Measurements from ENCODE around the gene GDPD4. TPM values are rescaled to one million over a fixed set of nuclear protein-coding genes. Genes with fewer than 3 reads are reported as not detected.

Gene GDPD4
- total RNA-seq, 1 experiment from 2014 or later, result not detected

DNA sequence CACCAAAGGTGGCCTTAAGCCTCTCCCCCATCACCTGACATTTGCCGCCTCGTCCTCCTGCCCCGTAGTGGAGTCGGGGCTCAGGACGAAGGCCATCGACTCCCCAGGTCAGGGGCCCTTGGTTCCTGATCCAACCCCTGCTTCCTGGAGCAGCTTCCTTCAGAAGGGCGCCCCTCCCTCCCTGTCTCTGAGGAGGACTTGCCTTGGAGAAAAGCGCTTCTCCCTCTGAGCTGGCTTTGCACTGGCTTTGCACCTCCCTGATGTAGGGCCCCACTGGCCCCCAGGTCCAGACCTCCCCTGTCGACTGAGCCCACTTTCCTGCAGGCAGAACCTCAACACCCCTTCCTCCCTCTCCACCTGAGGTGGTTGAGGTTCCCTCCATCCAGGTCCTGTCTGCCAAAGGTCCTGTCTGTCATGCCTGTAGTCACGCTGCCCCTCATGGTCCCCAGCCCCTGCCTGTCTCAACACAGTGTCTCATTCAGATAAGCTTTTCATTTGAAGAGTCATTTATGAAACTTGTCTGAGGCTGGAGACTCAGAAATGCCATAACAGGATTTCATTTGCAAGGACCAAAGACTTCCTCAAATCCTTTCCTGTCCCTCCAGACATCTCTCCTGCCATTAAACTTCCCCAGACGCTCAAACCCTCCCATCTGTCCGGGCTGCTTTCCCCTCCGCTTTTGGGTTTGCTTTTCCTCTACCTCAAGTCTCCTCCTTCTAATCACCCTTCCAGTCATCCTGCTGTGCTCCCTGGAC is 95.0 kb downstream of the GDPD4 start:
- Histone ChIP-seq H4K20me1 (ENCODE audit: insufficient read depth) (no peaks in the 10 kb centered on the region), H2AFZ (ENCODE audit: low read depth, low read length, poor library complexity, severe bottlenecking) (no peak overlapping the region), H3K79me2 (ENCODE audit: insufficient read depth, low read length) (no peaks in the 10 kb centered on the region), H3K9me3 (ENCODE audit: control insufficient read depth in 1 of 2, insufficient read depth in 1 of 2, low read depth in 1 of 2, low read length in 2 of 2) (no peaks in the 10 kb centered on the region), H3K9ac (ENCODE audit: low read length) (no peak overlapping the region), H3K4me1 (ENCODE audit: control insufficient read depth in 1 of 2, insufficient read depth in 2 of 2, low read length in 2 of 2) (no peaks in the 10 kb centered on the region), H3K27me3 (ENCODE audit: insufficient read depth, low read length) (no peaks in the 10 kb centered on the region), H3K4me3 (replicated peaks in 1 of 2; ENCODE audit: low read depth in 1 of 2, low read length in 2 of 2) (no peak overlapping the region), H3K4me2 (ENCODE audit: low read length) (no peak overlapping the region), H3K9me2 (ENCODE audit: insufficient read depth) (no peaks in the 10 kb centered on the region), H3K36me3 (ENCODE audit: control insufficient read depth in 1 of 2, insufficient read depth in 2 of 2, low read length in 2 of 2) (no peaks in the 10 kb centered on the region), H3K27ac (ENCODE audit: low read depth, low read length) (no peak overlapping the region)
- intact Hi-C loops (cut with micrococcal nuclease), result no loop called here
- ATAC-seq, result no peak
- BruUV-seq (replicated peaks), result no TSS peak
- ChIA-PET RAD21 (ENCODE audit: low non-redundant PET in 1 of 2, low total read pairs in 2 of 2, uncharacterized antibody in 2 of 2, unreplicated experiment in 2 of 2) (no interaction called here), CTCF (no interaction called here), POLR2A (no interaction called here)
- TF ChIP-seq EZH2 (IDR thresholded peaks at IDR 0.05), result no peak
- DNase-seq (ENCODE audit: low read depth, low spot score), result no peak

GRCh38 chr11:77205467-77206263 is 95.8 kb downstream of the GDPD4 start:
- ChIA-PET RAD21 (ENCODE audit: low non-redundant PET in 1 of 2, low total read pairs in 2 of 2, uncharacterized antibody in 2 of 2, unreplicated experiment in 2 of 2) (no interaction called here), CTCF (interaction anchor here (1.3 kb wide), 1 partner anchor 10 kb away, joined by 4 read pairs; no protein-coding TSS in a partner anchor), POLR2A (no interaction called here)
- no peaks in the 10 kb centered on the region for H3K4me1 ChIP-seq (ENCODE audit: control insufficient read depth in 1 of 2, insufficient read depth in 2 of 2, low read length in 2 of 2)
- no peaks in the 10 kb centered on the region for H4K20me1 ChIP-seq (ENCODE audit: insufficient read depth)
- ATAC-seq, result no peak
- no peak overlapping the region for H3K4me3 ChIP-seq (replicated peaks in 1 of 2; ENCODE audit: low read depth in 1 of 2, low read length in 2 of 2)
- DNase-seq (ENCODE audit: low read depth, low spot score), result no peak
- H3K4me2 ChIP-seq (ENCODE audit: low read length), result no peak overlapping the region
- intact Hi-C loops (cut with micrococcal nuclease), result no loop called here
- no peaks in the 10 kb centered on the region for H3K9me3 ChIP-seq (ENCODE audit: control insufficient read depth in 1 of 2, insufficient read depth in 1 of 2, low read depth in 1 of 2, low read length in 2 of 2)
- H3K27me3 ChIP-seq (ENCODE audit: insufficient read depth, low read length), result no peaks in the 10 kb centered on the region
- no peak overlapping the region for H3K27ac ChIP-seq (ENCODE audit: low read depth, low read length)
- no peaks in the 10 kb centered on the region for H3K9me2 ChIP-seq (ENCODE audit: insufficient read depth)
- no peaks in the 10 kb centered on the region for H3K36me3 ChIP-seq (ENCODE audit: control insufficient read depth in 1 of 2, insufficient read depth in 2 of 2, low read length in 2 of 2)
- no TSS peak for BruUV-seq (replicated peaks)
- no peak overlapping the region for H2AFZ ChIP-seq (ENCODE audit: low read depth, low read length, poor library complexity, severe bottlenecking)
- no peaks in the 10 kb centered on the region for H3K79me2 ChIP-seq (ENCODE audit: insufficient read depth, low read length)
- no peak overlapping the region for H3K9ac ChIP-seq (ENCODE audit: low read length)
- TF ChIP-seq ELF1 (IDR thresholded peaks at IDR 0.05; ENCODE audit: borderline replicate concordance, low read depth) (no peak), ZNF274 (IDR thresholded peaks at IDR 0.05; ENCODE audit: low read depth, low read length) (no peak), FOSL1 (IDR thresholded peaks at IDR 0.05; ENCODE audit: low read depth) (no peak), RAD21 (IDR thresholded peaks at IDR 0.05; ENCODE audit: low read depth) (no peak), EGR1 (IDR thresholded peaks at IDR 0.05; ENCODE audit: low read depth) (no peak), SIN3A (IDR thresholded peaks at IDR 0.05; ENCODE audit: low read depth) (no peak), CEBPB (IDR thresholded peaks at IDR 0.05; ENCODE audit: low read depth) (no peak), POLR2A (IDR thresholded peaks at IDR 0.05; ENCODE audit: borderline replicate concordance, extremely low read depth, insufficient read depth, insufficient read length) (no peak), MAX (IDR thresholded peaks at IDR 0.05) (no peak), SRF (IDR thresholded peaks at IDR 0.05; ENCODE audit: low read depth) (no peak)
- TF ChIP-seq, protein P1, sequence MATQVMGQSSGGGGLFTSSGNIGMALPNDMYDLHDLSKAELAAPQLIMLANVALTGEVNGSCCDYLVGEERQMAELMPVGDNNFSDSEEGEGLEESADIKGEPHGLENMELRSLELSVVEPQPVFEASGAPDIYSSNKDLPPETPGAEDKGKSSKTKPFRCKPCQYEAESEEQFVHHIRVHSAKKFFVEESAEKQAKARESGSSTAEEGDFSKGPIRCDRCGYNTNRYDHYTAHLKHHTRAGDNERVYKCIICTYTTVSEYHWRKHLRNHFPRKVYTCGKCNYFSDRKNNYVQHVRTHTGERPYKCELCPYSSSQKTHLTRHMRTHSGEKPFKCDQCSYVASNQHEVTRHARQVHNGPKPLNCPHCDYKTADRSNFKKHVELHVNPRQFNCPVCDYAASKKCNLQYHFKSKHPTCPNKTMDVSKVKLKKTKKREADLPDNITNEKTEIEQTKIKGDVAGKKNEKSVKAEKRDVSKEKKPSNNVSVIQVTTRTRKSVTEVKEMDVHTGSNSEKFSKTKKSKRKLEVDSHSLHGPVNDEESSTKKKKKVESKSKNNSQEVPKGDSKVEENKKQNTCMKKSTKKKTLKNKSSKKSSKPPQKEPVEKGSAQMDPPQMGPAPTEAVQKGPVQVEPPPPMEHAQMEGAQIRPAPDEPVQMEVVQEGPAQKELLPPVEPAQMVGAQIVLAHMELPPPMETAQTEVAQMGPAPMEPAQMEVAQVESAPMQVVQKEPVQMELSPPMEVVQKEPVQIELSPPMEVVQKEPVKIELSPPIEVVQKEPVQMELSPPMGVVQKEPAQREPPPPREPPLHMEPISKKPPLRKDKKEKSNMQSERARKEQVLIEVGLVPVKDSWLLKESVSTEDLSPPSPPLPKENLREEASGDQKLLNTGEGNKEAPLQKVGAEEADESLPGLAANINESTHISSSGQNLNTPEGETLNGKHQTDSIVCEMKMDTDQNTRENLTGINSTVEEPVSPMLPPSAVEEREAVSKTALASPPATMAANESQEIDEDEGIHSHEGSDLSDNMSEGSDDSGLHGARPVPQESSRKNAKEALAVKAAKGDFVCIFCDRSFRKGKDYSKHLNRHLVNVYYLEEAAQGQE (IDR thresholded peaks at IDR 0.05; ENCODE audit: low read depth), result no peak
- TF ChIP-seq, protein P2, sequence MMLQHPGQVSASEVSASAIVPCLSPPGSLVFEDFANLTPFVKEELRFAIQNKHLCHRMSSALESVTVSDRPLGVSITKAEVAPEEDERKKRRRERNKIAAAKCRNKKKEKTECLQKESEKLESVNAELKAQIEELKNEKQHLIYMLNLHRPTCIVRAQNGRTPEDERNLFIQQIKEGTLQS (IDR thresholded peaks at IDR 0.05), result no peak
- TF ChIP-seq, protein P3, sequence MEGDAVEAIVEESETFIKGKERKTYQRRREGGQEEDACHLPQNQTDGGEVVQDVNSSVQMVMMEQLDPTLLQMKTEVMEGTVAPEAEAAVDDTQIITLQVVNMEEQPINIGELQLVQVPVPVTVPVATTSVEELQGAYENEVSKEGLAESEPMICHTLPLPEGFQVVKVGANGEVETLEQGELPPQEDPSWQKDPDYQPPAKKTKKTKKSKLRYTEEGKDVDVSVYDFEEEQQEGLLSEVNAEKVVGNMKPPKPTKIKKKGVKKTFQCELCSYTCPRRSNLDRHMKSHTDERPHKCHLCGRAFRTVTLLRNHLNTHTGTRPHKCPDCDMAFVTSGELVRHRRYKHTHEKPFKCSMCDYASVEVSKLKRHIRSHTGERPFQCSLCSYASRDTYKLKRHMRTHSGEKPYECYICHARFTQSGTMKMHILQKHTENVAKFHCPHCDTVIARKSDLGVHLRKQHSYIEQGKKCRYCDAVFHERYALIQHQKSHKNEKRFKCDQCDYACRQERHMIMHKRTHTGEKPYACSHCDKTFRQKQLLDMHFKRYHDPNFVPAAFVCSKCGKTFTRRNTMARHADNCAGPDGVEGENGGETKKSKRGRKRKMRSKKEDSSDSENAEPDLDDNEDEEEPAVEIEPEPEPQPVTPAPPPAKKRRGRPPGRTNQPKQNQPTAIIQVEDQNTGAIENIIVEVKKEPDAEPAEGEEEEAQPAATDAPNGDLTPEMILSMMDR (IDR thresholded peaks at IDR 0.05 in 2 of 3, conservative IDR thresholded peaks at IDR 0.05 in 1 of 3; ENCODE audit: borderline replicate concordance in 1 of 3, insufficient read depth in 1 of 3, low read depth in 2 of 3, low read length in 2 of 3), result no peak
